Activated B cell treated with CpG ODN at 0.5 μM for 24 hours (primary cell): ENCODE measurements around the gene MACROD2. TPM values are rescaled to one million over a fixed set of nuclear protein-coding genes. Genes with fewer than 3 reads are reported as not detected.

Experiments
- ATAC-seq: fragments of 200-7000 bp; cut with Tn5 transposase; one replicate; pipeline ENCODE4 v1.10.0; 2021; ENCODE audit warnings: low read depth, mild to moderate bottlenecking, moderate library complexity
- CTCF ChIA-PET: fragments of 350-600 bp; sonication (Branson Sonifier 250); formaldehyde crosslinking; loops from one replicate; lab custom pipeline; 2021; ENCODE audit warnings: antibody characterized with exemption; lab: Charles Lee
- POLR2A ChIA-PET: fragments of 350-600 bp; sonication (Branson Sonifier 250); formaldehyde crosslinking; loops from one replicate; lab custom pipeline; 2021; ENCODE audit warnings: antibody characterized with exemption; lab: Charles Lee
- DNase-seq: peaks from one replicate; pipeline ENCODE4 v3.0.0; 2022
- H3K27ac Mint-ChIP-seq: one replicate; pipeline ENCODE4 v1.8.0; 2020; ENCODE audit warnings: mixed read lengths
- H3K27me3 Mint-ChIP-seq: one replicate; pipeline ENCODE4 v1.8.0; 2021; ENCODE audit warnings: mixed read lengths
- H3K36me3 Mint-ChIP-seq: one replicate; pipeline ENCODE4 v1.8.0; 2021; ENCODE audit warnings: low read depth, mixed read lengths
- H3K4me1 Mint-ChIP-seq: one replicate; pipeline ENCODE4 v1.8.0; 2021; ENCODE audit warnings: mixed read lengths
- H3K4me3 Mint-ChIP-seq: one replicate; pipeline ENCODE4 v1.8.0; 2020; ENCODE audit warnings: mild to moderate bottlenecking, mixed read lengths
- H3K9me3 Mint-ChIP-seq: one replicate; pipeline ENCODE4 v1.8.0; 2020; ENCODE audit warnings: mixed read lengths
- CTCF ChIP-seq: fragments of 200-600 bp; IDR thresholded peaks from one replicate; pipeline ENCODE4 v1.8.0; 2022; ENCODE audit warnings: antibody characterized with exemption, mild to moderate bottlenecking
- intact Hi-C: fragments of 100-400 bp; cut with micrococcal nuclease; formaldehyde crosslinking; loops from one replicate; pipeline ENCODE4 v1.15.1; 2024
- total RNA-seq: library from RNA; stranded (reverse); gene quantifications from 2 replicates; pipeline ENCODE4 v1.2.3, GENCODE V29; 2022

The MACROD2 gene
- total RNA-seq, 1 donor from 2014 or later: 55.1 TPM

- ATAC-seq (no peak), DNase-seq (no peak)
- Mint-ChIP-seq H3K27ac (no peak overlapping the region), H3K36me3 (no peaks in the 10 kb centered on the region), H3K27me3 (no peaks in the 10 kb centered on the region), H3K4me3 (no peak overlapping the region), H3K9me3 (no peaks in the 10 kb centered on the region), H3K4me1 (no peaks in the 10 kb centered on the region)
- POLR2A ChIA-PET: no interaction called here
- CTCF ChIA-PET: no interaction called here
- no peak for TF ChIP-seq CTCF
- intact Hi-C loops: no loop called here
These were observed 1401.6 kb downstream of the MACROD2 start for GRCh38 chr20:15396900-15397299.

GRCh38 chr20:15399781-15400180, 1404.5 kb downstream of the MACROD2 start:
- H3K4me1 Mint-ChIP-seq: no peaks in the 10 kb centered on the region
- DNase-seq: no peak
- no peak for TF ChIP-seq CTCF
- no peak for ATAC-seq
- no peaks in the 10 kb centered on the region for H3K27me3 Mint-ChIP-seq
- no peak overlapping the region for H3K27ac Mint-ChIP-seq
- no peaks in the 10 kb centered on the region for H3K36me3 Mint-ChIP-seq
- H3K4me3 Mint-ChIP-seq: no peak overlapping the region
- POLR2A ChIA-PET: interaction anchor here (0.6 to 1.0 kb wide), 2 partner anchors 9 to 131 kb away, joined by 3 read pairs; no protein-coding TSS in a partner anchor
- peaks cover 4% of the 10 kb centered on the region for H3K9me3 Mint-ChIP-seq
- CTCF ChIA-PET: no interaction called here
- intact Hi-C loops: no loop called here

- H3K27ac Mint-ChIP-seq: no peak overlapping the region
These were observed 1410.8 kb downstream of the MACROD2 start for GRCh38 chr20:15406072-15406471.

GRCh38 chr20:15411781-15412180, 1416.5 kb downstream of the MACROD2 start:
- no peak for ATAC-seq
- ChIA-PET CTCF (no interaction called here), POLR2A (no interaction called here)
- Mint-ChIP-seq H3K27me3 (no peaks in the 10 kb centered on the region), H3K4me1 (no peaks in the 10 kb centered on the region), H3K4me3 (no peak overlapping the region), H3K9me3 (no peaks in the 10 kb centered on the region), H3K36me3 (no peaks in the 10 kb centered on the region), H3K27ac (no peak overlapping the region)
- intact Hi-C loops: no loop called here
- TF ChIP-seq CTCF: no peak
- DNase-seq: no peak

More at GRCh38 chr20:15406072-15406471, 1410.8 kb downstream of the MACROD2 start:
- intact Hi-C loops: no loop called here
- no peak for TF ChIP-seq CTCF
- DNase-seq (no peak), ATAC-seq (no peak)
- Mint-ChIP-seq H3K4me3 (no peak overlapping the region), H3K27me3 (no peaks in the 10 kb centered on the region), H3K36me3 (no peaks in the 10 kb centered on the region), H3K9me3 (peaks cover 4% of the 10 kb centered on the region), H3K4me1 (no peaks in the 10 kb centered on the region)
- ChIA-PET POLR2A (no interaction called here), CTCF (no interaction called here)

- Mint-ChIP-seq H3K27me3 (no peaks in the 10 kb centered on the region), H3K4me3 (no peak overlapping the region), H3K9me3 (no peaks in the 10 kb centered on the region), H3K4me1 (no peaks in the 10 kb centered on the region), H3K36me3 (no peaks in the 10 kb centered on the region), H3K27ac (no peak overlapping the region)
- POLR2A ChIA-PET: no interaction called here
- no peak for DNase-seq
- TF ChIP-seq CTCF: no peak
- intact Hi-C loops: no loop called here
- ATAC-seq: no peak
- CTCF ChIA-PET: no interaction called here
These were observed 1420.6 kb downstream of the MACROD2 start for GRCh38 chr20:15415908-15416307.
